ENCODE results near the gene LSM11. TPM values are rescaled to one million over a fixed set of nuclear protein-coding genes. Genes with fewer than 3 reads are reported as not detected.

Gene LSM11
- polyA plus RNA-seq, 1 donor from 2014 or later: 0.64 TPM

DNA sequence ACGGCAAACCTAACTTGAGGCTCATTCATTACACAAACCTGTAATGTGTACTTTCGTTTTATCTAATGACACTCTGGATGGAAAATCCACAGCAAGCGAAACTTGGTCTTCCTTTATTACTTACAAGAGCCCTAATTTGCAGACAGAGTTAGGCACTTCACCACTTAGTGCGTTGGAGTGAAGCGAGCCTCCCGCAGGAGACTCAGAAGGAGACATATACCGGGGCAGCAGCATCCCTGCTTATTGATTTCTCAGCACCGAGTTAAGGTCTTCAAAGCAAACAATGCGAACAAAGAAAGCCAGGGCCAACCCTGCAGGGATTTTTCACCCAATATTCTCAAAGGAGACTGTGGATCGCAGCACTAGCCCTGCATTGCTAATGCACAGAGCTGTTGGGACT, 28.6 kb downstream of the LSM11 start:
- H3K36me3 Mint-ChIP-seq: no peaks in the 10 kb centered on the region
- no peak overlapping the region for H3K27ac Mint-ChIP-seq
- H3K27me3 Mint-ChIP-seq: peaks cover 3% of the 10 kb centered on the region
- peaks cover 0 to 5% (median 5%) of the 10 kb centered on the region in 3 donors for H3K4me1 Mint-ChIP-seq
- H3K9me3 Mint-ChIP-seq: peaks cover 0 to 2% (median 0%) of the 10 kb centered on the region in 3 donors
- peak overlapping the region in 1 of 4 donors; percentile 88 for H3K4me3 Mint-ChIP-seq

DNA sequence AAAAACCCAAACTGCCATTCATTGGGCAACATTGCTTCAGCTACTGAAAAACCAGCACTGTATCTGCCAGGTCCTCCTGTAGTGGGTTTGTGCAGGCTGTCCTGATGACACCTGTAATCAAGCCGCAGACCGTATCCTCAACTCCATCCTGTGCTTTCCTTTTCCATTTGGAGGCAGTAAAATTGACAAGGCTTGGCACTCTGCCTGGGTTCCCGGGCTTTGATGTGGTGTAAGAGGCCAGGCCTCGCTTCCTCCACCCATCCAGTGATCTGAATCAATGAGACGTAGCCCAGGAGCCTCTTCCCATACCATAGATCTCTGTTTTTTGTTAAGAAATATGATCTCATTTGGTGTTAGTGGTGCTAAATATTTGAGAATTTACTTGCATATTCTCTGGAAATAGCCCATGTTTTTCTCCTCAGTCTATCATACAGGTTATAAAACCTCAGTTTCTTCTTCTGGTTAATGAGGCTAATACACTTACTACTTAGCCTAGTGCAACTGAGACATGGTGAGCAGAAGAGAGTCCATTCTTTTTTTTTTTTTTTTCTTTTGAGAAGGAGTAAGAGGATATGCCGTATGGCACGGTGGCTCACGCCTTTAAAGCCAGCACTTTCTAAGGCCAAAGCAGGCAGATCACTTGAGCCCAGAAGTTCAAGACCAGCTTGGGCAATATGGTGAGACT, 34.8 kb downstream of the LSM11 start:
- no peaks in the 10 kb centered on the region for H3K36me3 Mint-ChIP-seq
- no peak overlapping the region for H3K4me3 Mint-ChIP-seq
- no peak overlapping the region for H3K27ac Mint-ChIP-seq
- no peaks in the 10 kb centered on the region for H3K9me3 Mint-ChIP-seq
- H3K4me1 Mint-ChIP-seq: no peaks in the 10 kb centered on the region
- H3K27me3 Mint-ChIP-seq: no peaks in the 10 kb centered on the region

DNA sequence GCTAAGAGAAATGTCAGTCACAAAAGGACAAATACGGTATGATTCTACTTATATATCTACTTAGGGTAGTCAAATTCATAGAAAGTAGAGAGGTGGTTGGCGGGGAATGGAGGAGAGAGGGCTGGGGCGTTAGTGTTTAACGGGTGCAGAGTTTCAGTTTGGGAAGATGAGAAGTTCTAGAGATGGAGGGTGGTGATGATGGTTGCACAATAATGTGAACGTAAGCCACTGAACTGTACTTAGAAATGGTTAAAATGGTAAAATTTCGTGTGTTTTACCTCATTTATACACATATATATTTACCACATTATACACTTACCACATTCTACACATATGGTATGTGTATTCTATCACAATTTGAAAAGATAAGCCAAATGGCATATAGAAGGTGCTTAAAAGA, 35.7 kb downstream of the LSM11 start:
- no peaks in the 10 kb centered on the region for H3K27me3 Mint-ChIP-seq
- H3K27ac Mint-ChIP-seq: no peak overlapping the region
- H3K4me1 Mint-ChIP-seq: no peaks in the 10 kb centered on the region
- H3K36me3 Mint-ChIP-seq: peaks cover 2% of the 10 kb centered on the region
- no peak overlapping the region for H3K4me3 Mint-ChIP-seq
- no peaks in the 10 kb centered on the region for H3K9me3 Mint-ChIP-seq

DNA sequence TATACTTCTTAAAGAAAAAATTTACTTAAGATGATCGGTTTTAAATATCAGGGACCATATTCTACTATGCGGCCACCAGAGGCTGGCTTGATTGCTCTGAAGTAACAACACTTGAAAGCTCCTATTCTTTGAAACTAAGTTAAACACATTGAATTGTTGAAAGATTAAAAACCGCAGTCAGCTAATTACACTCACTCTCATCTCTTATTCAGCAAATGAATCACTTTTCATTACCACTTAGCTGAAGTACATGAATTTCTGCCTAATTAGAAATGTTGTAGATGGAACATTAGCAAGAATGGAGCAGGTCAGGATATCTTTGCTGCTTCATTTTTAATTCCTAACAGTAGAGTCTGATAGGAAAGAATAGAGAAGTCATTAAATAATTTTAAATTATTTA, 42.3 kb downstream of the LSM11 start:
- H3K27ac Mint-ChIP-seq: no peak overlapping the region
- no peaks in the 10 kb centered on the region for H3K4me1 Mint-ChIP-seq
- H3K27me3 Mint-ChIP-seq: no peaks in the 10 kb centered on the region
- peaks cover 3% of the 10 kb centered on the region for H3K36me3 Mint-ChIP-seq
- H3K4me3 Mint-ChIP-seq: no peak overlapping the region
- H3K9me3 Mint-ChIP-seq: no peaks in the 10 kb centered on the region

DNA sequence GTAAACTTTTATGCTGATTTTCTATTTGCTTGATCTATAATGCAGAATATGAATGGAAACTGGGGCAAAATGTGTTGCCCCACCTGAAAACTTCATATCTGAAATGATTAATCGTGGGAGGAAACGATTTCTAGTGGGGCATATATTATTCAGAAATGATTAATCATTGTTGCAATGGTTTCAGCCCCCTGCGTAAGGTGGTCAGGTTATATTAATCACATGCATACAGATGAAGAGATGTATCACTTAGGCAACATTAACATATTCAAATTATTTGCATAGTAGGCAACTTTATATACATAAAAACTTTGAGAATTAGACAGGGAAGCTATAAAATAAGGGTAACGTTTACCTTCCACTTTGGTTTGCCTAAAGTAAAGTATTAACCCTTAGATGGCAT, 49.8 kb downstream of the LSM11 start:
- Mint-ChIP-seq H3K27me3 (no peaks in the 10 kb centered on the region), H3K27ac (no peak overlapping the region), H3K4me3 (no peak overlapping the region), H3K9me3 (no peaks in the 10 kb centered on the region), H3K4me1 (peaks cover 0 to 3% (median 0%) of the 10 kb centered on the region in 3 donors), H3K36me3 (peaks cover 10% of the 10 kb centered on the region)

DNA sequence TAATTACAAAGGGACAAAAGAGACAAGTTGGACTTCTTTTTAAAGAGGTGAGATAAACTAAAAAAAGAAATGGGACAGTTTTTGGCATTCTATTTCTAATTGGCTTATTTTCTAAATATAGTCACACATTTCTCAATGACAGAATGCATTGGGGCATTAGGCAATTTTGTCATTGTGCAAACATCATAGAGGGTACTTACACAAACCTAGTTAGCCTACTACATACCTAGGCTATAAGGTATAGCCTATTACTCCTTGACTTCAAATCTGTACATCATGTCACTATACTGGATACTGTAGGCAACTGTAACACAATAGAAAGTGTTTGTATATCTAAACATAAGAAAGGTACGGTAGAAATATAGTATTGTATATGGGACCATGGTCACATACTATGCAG, 56.1 kb downstream of the LSM11 start:
- Mint-ChIP-seq H3K36me3 (peaks cover 5% of the 10 kb centered on the region), H3K4me3 (no peak overlapping the region), H3K4me1 (peaks cover 0 to 3% (median 0%) of the 10 kb centered on the region in 3 donors), H3K27ac (no peak overlapping the region), H3K27me3 (no peaks in the 10 kb centered on the region), H3K9me3 (no peaks in the 10 kb centered on the region)

DNA sequence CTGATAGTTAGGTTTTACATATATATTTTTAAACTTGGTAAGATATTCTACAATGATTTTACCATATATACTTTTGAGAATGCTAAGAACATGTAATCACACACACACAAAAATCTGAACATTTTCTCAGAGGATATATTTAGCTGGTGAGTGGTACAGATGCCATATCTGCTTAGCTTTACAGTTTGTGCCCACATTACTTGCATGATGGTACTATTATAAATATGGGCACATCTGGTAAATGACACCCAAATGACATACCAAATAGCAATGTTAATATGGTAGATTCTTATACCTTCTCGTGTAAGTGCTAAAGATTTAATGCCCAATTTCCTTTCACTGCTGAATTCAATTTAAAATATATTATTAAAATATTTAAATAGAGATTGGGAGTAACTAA, 56.6 kb downstream of the LSM11 start:
- Mint-ChIP-seq H3K4me1 (peaks cover 0 to 3% (median 0%) of the 10 kb centered on the region in 3 donors), H3K27me3 (no peaks in the 10 kb centered on the region), H3K4me3 (no peak overlapping the region), H3K27ac (no peak overlapping the region), H3K9me3 (no peaks in the 10 kb centered on the region), H3K36me3 (peaks cover 5% of the 10 kb centered on the region)

DNA sequence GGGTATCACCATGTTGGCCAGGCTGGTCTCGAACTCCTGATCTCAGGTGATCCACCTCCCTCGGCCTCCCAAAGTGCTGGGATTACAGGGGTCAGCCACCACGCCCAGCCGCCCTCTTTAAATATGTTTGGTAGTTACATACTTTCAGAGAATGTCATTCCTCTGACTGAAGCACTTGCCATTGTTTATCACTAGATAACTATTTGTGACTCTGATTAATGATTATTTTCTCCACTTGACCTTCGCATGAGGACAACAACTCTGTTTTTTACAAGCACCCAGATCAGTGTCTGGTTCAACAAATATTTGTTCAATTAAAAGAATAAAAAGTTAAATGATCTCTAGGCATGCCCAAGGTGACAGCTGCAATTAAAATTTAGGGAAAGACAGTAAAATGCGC, 59.2 kb downstream of the LSM11 start:
- H3K36me3 Mint-ChIP-seq: peaks cover 5% of the 10 kb centered on the region
- no peaks in the 10 kb centered on the region for H3K27me3 Mint-ChIP-seq
- no peaks in the 10 kb centered on the region for H3K9me3 Mint-ChIP-seq
- H3K4me1 Mint-ChIP-seq: no peaks in the 10 kb centered on the region
- no peak overlapping the region for H3K27ac Mint-ChIP-seq
- peak overlapping the region in 1 of 4 donors; percentile 54 for H3K4me3 Mint-ChIP-seq

DNA sequence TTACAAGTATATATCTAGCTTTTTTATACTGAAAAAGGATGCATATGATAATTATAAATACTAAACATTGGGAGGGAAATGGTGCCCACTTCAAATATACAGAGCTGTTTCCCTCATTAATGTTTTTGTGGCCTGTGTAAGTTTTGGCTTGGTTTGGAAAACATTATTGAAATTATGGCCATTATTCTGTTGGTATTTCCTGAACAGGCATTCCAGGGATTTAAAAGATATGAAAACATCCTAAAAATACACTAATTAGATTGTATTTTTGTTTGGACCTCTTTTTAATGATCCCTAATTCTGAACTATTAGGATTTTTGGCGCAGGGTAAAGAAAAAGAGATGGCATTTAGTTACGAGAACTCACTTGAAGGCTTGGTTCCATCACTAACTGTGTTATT, 64.5 kb downstream of the LSM11 start:
- peaks cover 0 to 2% (median 0%) of the 10 kb centered on the region in 3 donors for H3K4me1 Mint-ChIP-seq

More for the DNA sequence above, 64.5 kb downstream of the LSM11 start:
- Mint-ChIP-seq H3K9me3 (no peaks in the 10 kb centered on the region), H3K4me3 (no peak overlapping the region), H3K27ac (no peak overlapping the region), H3K36me3 (peaks cover 12% of the 10 kb centered on the region), H3K27me3 (no peaks in the 10 kb centered on the region)

Other genes starting within 250 kb of the LSM11 start
- 45.1 TPM for gene ADAM19, start 167.9 kb upstream of the LSM11 start, polyA plus RNA-seq
- 0.81 TPM for gene SOX30, start 91.3 kb upstream of the LSM11 start, polyA plus RNA-seq
- not detected for gene C5orf52, start 72.2 kb upstream of the LSM11 start, polyA plus RNA-seq
- gene THG1L, start 12.3 kb upstream of the LSM11 start, polyA plus RNA-seq: 12.7 TPM
- gene CLINT1, start 115.4 kb downstream of the LSM11 start, polyA plus RNA-seq: 69.7 TPM

Measured in IgD-negative memory B cell (primary cell).